SK-N-MC (cell line): ENCODE results near the gene KAZN.

Experiments
- EZH2 ChIP-seq: fragments of 200-600 bp; sonication (generic); IDR thresholded peaks from one replicate; pipeline ENCODE4 v1.6.1; 2017; ENCODE audit warnings: antibody characterized with exemption
- POLR2AphosphoS5 ChIP-seq: IDR thresholded peaks from 2 replicates; pipeline ENCODE4 v1.6.1; 2012; ENCODE audit warnings: mild to moderate bottlenecking, low read depth, low read length, borderline replicate concordance

GRCh38 chr1:15068152-15068551 is 469.7 kb downstream of the KAZN start:
- TF ChIP-seq POLR2AphosphoS5 (no peak), EZH2 (no peak)
